Right cardiac atrium (tissue), 5 donors: ENCODE measurements around the gene ALG5. TPM values are rescaled to one million over a fixed set of nuclear protein-coding genes. Genes with fewer than 3 reads are reported as not detected.

ENCODE experiments used
- ATAC-seq, 2 donors: fragments of 200-7000 bp; cut with Tn5 transposase; one replicate each; pipeline versions ENCODE4 v1.8.0 to v1.9.1; 2020; ENCODE audit warnings: moderate library complexity in 2 of 2, mild to moderate bottlenecking in 1 of 2
- DNase-seq, 3 donors: peaks; one replicate each; pipeline ENCODE4 v3.0.0-alpha.2; 2020
- H3K27ac ChIP-seq: one replicate; pipeline ENCODE4 v1.5.1; 2013; ENCODE audit warnings: mild to moderate bottlenecking, low read length, control low read depth, moderate library complexity
- H3K27me3 ChIP-seq: one replicate; pipeline ENCODE4 v1.6.1; 2013; ENCODE audit not compliant: control insufficient read depth, insufficient read depth
- H3K4me1 ChIP-seq: one replicate; pipeline ENCODE4 v1.6.1; 2013; ENCODE audit warnings: low read length; ENCODE audit not compliant: control insufficient read depth, insufficient read depth
- H3K4me3 ChIP-seq: one replicate; pipeline ENCODE4 v1.5.1; 2013; ENCODE audit warnings: low read length, control low read depth
- H3K9me3 ChIP-seq: one replicate; pipeline ENCODE4 v1.6.1; 2013; ENCODE audit warnings: low read length; ENCODE audit not compliant: control insufficient read depth
- WGBS: extraction: QIAGEN DNeasy Blood & Tissue Kit; methylation state at CpG from one replicate; pipeline ENCODE4 v1.1.7; 2013; 5-methylcytosine and 5-hydroxymethylcytosine counted together
- intact Hi-C, 4 donors: fragments of 100-400 bp; cut with DNase I; formaldehyde crosslinking; loops; one replicate each; pipeline versions ENCODE4 v1.11.0 to v1.14.0; 2022 to 2023
- long read RNA-seq, 4 donors: library from polyadenylated mRNA; unstranded; transcript quantifications; one replicate each; pipeline ENCODE4 v2.0.0, GENCODE V29; 2020 to 2021
- polyA plus RNA-seq: library from polyadenylated mRNA; stranded (reverse); fragments of 200-250 nt; gene quantifications from one replicate; pipeline ENCODE4 v1.2.3, GENCODE V29; 2013
- total RNA-seq, 4 donors: library from RNA; stranded (reverse); fragmentation: NEBNext Ultra II Directional; extraction: Animal tissue kit (Norgen Biotek cat#: 25700); gene quantifications; one replicate each; pipeline ENCODE4 v1.2.1, GENCODE V29; 2021
- donor health status: healthy with polysubstance abuse.
- donor health status: DM: no; HTN: yes; CAD: no.
- donor health status: DM: no; HTN: no; CAD: no.
- donor health status: DM: no; HTN: yes; CAD: no; lungs with severe emphysema.
- donor health status: DM: yes; HTN: yes; CAD: no.

Gene ALG5, protein sequence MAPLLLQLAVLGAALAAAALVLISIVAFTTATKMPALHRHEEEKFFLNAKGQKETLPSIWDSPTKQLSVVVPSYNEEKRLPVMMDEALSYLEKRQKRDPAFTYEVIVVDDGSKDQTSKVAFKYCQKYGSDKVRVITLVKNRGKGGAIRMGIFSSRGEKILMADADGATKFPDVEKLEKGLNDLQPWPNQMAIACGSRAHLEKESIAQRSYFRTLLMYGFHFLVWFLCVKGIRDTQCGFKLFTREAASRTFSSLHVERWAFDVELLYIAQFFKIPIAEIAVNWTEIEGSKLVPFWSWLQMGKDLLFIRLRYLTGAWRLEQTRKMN
- total RNA-seq (10 to 100 TPM; 14.7 to 23.1 (median 15.6) TPM), polyA plus RNA-seq (21.3 TPM)
- long read RNA-seq, donor 1, transcript ALG5-201 (10 exons, 1,154 nt): major isoform, 37 of 42 reads
- long read RNA-seq, donor 1, partial matches to known transcripts: 0 of 42 reads
- long read RNA-seq, donor 1, other reads (novel, unspliced or antisense): 5 of 42 reads
- long read RNA-seq, donor 2, transcript ALG5-201 (10 exons, 1,154 nt): major isoform, 7 of 9 reads
- long read RNA-seq, donor 2, partial matches to known transcripts: 0 of 9 reads
- long read RNA-seq, donor 2, other reads (novel, unspliced or antisense): 2 of 9 reads
- long read RNA-seq, donor 3, transcript ALG5-201 (10 exons, 1,154 nt): major isoform, 62 of 67 reads
- long read RNA-seq, donor 3, partial matches to known transcripts: 1 of 67 reads
- long read RNA-seq, donor 3, other reads (novel, unspliced or antisense): 4 of 67 reads
- long read RNA-seq, donor 4, transcript ALG5-201 (10 exons, 1,154 nt): major isoform, 14 of 16 reads
- long read RNA-seq, donor 4, partial matches to known transcripts: 0 of 16 reads
- long read RNA-seq, donor 4, other reads (novel, unspliced or antisense): 2 of 16 reads

DNA sequence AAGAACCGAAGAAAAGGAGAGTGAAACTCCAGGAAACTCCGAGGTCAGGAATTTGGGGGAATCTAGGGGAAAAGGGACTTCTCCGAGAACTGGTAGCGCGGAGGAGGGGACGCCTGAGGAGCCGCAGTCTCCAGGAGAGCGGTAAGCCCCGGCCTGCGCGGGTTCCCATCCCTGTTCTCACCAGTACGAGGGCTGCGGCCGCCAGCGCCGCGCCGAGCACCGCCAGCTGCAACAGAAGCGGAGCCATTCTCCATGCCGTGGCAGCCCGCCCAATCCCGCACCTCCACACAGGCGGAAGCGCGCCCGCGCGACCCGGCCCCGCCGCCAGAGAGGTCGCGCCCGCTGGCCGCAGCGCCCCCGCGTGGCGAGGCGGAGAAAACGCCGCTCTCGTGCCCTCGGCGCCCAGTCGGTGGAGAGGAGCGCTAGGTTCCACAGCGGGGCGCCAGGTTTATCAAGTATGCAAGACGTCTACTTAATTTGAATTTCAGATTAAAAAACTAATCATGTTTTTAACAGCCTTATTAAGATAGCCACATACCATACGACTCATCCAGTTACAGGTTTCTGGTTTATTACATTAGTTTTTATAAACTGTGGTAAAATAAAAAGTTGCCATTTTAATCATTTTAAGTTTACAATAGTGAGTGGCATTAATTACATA, at the start of gene ALG5:
ALG5 (minus strand) TSS at position 287 of the 661 bp plus-strand sequence; CDS start at position 247, 40 bp downstream.
- intact Hi-C loops: no loop called here
- Histone ChIP-seq H3K27me3 (no peaks in the 10 kb centered on the region), H3K27ac (peak within 1 kb of the TSS; percentile 97), H3K4me3 (peak within 1 kb of the TSS; percentile 93), H3K4me1 (no peaks in the 10 kb centered on the region), H3K9me3 (no peaks in the 10 kb centered on the region)
- ATAC-seq (peak; percentile 89 to 92), DNase-seq (peak; percentile 92 to 97 (median 96))
- under 1% methylated on average over 52 of the region's 52 CpGs for WGBS

DNA sequence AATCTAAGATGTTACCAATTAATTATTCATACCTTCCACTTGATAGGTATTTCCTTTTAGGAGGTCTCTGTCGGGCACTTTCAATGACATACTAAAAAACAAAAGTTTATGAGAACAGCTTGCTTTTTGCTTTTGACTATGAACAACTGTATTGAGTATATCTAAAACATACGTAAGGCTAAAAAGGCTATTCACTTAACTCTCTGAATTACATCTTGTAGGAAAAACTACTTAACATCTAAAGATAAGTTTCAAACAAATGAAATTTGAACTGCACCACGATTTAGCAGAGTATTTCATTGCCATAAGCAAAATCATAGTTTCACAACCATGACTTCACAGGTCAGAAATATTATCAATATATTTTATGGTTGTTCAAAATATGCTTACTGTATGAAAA, 48.7 kb upstream of the ALG5 start:
- H3K27me3 ChIP-seq: no peaks in the 10 kb centered on the region
- DNase-seq (no peak), ATAC-seq (no peak)
- no peaks in the 10 kb centered on the region for H3K4me1 ChIP-seq
- H3K4me3 ChIP-seq: no peak overlapping the region
- no peak overlapping the region for H3K27ac ChIP-seq
- intact Hi-C loops: no loop called here
- 89% methylated on average over 3 of the region's 3 CpGs for WGBS
- no peaks in the 10 kb centered on the region for H3K9me3 ChIP-seq

DNA sequence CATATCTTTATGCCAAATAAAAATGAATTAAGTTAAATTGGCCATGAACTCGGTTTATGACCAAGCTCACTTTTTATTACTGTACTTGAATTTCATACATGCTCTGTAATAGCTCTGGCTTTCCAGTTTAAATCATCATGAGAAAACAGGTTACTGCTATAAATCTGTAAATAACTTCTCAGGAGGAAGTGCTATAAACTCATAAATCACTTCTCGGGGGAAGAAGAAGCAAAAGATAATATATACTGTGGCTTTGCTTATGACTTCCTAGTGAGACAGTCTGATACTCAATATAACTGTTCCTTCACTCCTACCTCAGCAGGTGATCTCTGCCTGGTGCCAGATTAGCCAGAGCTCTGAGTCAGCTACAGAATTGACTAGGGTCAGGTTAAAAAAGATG, 47.9 kb upstream of the ALG5 start:
- no peaks in the 10 kb centered on the region for H3K4me1 ChIP-seq
- WGBS: 88% methylated on average over 2 of the region's 2 CpGs
- no peak overlapping the region for H3K27ac ChIP-seq
- H3K4me3 ChIP-seq: no peak overlapping the region
- H3K27me3 ChIP-seq: no peaks in the 10 kb centered on the region
- ATAC-seq (no peak), DNase-seq (no peak)
- intact Hi-C loops: no loop called here
- no peaks in the 10 kb centered on the region for H3K9me3 ChIP-seq

DNA sequence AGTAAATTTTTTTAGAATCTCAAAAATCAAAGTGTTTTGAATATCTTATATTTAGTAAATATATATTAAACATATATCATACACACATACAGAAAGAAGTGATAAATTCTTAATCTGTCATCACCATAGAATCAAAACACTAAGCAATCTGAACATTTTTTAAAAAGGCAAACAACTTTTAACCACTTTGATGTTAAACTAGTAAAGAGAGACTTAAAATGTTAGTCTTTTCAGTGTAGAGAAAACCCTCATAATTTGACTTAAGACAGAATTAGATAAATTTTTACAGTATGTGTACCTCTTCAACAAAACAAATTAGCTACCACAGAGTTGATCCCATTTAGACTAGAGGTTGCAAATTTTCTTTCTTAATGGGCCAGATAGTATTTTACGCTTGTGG, 46.9 kb upstream of the ALG5 start:
- 97% methylated on average over 1 of the region's 1 CpG for WGBS
- H3K9me3 ChIP-seq: no peaks in the 10 kb centered on the region
- intact Hi-C loops: no loop called here
- H3K4me3 ChIP-seq: no peak overlapping the region
- H3K4me1 ChIP-seq: no peaks in the 10 kb centered on the region
- no peak for DNase-seq
- no peak overlapping the region for H3K27ac ChIP-seq
- ATAC-seq: no peak
- H3K27me3 ChIP-seq: no peaks in the 10 kb centered on the region

DNA sequence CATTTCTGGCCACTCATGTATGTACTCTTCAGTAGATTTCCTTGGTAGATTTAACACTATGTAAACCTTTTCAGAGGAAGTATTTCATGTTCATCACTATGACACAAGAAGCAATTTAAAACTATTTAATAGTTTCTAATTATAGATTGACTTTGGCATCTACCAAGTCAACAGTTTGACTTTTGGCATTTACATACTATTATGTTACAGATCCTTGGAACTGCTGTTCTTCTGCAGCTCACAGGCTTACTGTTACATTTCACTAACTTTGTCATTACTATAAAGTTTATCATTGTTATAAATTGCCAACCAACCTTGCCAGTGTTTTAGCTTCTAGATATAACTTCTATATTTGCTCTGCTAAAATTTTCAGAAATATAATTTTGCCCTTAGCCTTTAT, 41.6 kb upstream of the ALG5 start:
- intact Hi-C loops: no loop called here
- H3K4me3 ChIP-seq: no peak overlapping the region
- no peaks in the 10 kb centered on the region for H3K27me3 ChIP-seq
- DNase-seq: no peak
- H3K4me1 ChIP-seq: no peaks in the 10 kb centered on the region
- ATAC-seq: no peak
- no peaks in the 10 kb centered on the region for H3K9me3 ChIP-seq
- H3K27ac ChIP-seq: no peak overlapping the region

DNA sequence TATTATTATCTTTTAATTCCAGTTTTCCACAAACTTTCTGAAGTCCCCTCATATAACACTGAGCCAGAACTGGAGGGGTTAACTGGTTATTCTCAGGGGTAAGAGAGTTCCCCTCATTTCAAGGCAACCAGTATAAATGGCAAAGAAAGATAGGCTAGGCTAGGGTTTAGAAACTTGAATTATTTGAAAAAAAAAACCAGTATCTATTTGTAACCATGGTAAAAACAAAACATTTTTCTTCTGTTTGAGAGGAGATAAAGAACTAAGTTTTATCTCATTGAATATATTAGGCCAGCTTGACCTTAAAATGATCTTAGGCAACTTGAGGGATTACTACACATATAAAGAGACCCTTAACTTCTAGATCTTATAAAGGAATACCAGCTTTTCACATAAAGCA, 40.8 kb upstream of the ALG5 start:
- ATAC-seq (no peak), DNase-seq (no peak)
- intact Hi-C loops: no loop called here
- H3K4me3 ChIP-seq: no peak overlapping the region
- H3K27me3 ChIP-seq: no peaks in the 10 kb centered on the region
- H3K27ac ChIP-seq: no peak overlapping the region
- no peaks in the 10 kb centered on the region for H3K4me1 ChIP-seq
- no peaks in the 10 kb centered on the region for H3K9me3 ChIP-seq

DNA sequence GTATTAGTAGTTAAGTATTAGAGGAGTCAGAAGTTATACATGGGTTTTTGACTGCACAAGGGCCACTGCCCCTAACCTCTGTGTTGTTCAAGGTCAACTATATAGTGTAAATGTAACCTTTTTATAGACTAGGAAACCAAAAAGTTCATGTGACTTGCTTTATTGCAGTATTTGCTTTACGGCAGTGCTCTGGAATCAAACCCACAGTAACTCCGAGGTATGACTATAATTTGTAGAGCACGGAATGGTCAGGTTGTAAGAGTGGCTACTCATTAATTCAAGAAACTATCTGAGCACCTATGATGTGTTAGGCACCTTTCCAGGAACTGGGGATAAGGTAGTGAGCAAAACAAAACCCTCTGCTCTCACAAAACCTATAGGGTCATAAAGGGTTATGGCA, 38.1 kb upstream of the ALG5 start:
- Histone ChIP-seq H3K4me3 (no peak overlapping the region), H3K27ac (no peak overlapping the region), H3K4me1 (no peaks in the 10 kb centered on the region), H3K27me3 (no peaks in the 10 kb centered on the region), H3K9me3 (no peaks in the 10 kb centered on the region)
- intact Hi-C loops: no loop called here
- DNase-seq (no peak), ATAC-seq (no peak)
- WGBS: 97% methylated on average over 3 of the region's 3 CpGs

DNA sequence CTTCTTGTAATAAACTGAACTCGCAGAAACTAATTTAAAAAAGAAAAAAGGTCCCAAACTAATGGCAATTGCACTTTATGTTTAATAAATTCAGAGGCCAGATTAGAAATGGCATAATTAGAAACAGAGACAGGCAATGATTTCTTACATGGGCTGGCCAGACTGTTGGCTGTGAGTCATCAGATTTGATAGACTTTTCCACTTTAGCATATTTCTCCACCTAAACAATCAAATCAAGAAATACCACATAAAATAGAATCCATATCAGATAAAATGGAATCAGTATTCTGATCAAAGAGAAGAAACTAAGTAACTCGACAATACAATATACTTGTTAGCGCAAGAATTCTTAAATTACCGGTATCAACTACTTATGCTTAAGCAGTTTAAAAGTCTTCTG, 30.5 kb upstream of the ALG5 start:
- Histone ChIP-seq H3K4me3 (no peak overlapping the region), H3K9me3 (no peaks in the 10 kb centered on the region), H3K27me3 (no peaks in the 10 kb centered on the region), H3K27ac (no peak overlapping the region), H3K4me1 (no peaks in the 10 kb centered on the region)
- no peak for ATAC-seq
- WGBS: 95% methylated on average over 4 of the region's 4 CpGs
- no peak for DNase-seq
- intact Hi-C loops: no loop called here

DNA sequence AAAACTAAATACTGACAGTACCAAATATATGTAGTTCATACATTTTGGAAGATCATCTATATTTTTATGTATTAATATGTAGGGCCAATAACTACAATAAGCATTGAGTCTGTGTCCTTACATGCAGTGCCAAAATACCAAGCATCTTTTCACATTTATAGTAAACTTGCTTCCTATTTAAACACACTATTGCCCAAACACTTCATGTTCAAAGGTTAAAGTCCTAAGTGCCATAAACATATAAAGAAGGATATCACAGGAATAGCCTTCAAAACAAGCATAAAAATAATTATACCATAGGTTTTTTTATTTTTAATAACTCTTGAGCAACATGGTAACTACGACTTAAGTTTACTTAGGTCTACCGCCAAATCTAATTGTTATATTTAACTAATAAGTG, 28.5 kb upstream of the ALG5 start:
- 91% methylated on average over 2 of the region's 2 CpGs for WGBS

DNA sequence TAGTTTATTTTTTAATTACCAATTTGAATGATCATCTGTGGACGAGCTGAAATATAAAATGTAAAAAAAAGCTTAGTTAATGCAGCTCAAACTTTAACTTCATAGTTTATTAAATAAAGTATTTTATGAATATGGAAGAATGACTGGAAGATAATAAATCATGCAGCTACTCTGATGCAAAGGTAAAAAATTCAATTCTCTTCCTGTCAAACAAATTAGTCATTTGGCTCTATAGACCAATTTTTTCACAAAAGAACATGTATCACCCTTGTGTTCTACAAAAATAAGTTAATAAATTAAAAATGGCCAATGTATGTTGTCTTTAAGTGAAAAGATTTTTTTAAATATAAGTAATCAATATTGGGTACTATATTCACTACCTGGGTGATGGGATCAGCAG, 27.6 kb upstream of the ALG5 start:
- WGBS: 94% methylated on average over 1 of the region's 1 CpG
- Histone ChIP-seq H3K4me1 (no peaks in the 10 kb centered on the region), H3K4me3 (no peak overlapping the region), H3K9me3 (no peaks in the 10 kb centered on the region), H3K27ac (no peak overlapping the region), H3K27me3 (no peaks in the 10 kb centered on the region)
- DNase-seq: no peak
- no peak for ATAC-seq
- intact Hi-C loops: no loop called here

More for the DNA sequence above, 28.5 kb upstream of the ALG5 start:
- intact Hi-C loops: no loop called here
- DNase-seq (no peak), ATAC-seq (no peak)
- H3K27me3 ChIP-seq: no peaks in the 10 kb centered on the region
- H3K4me3 ChIP-seq: no peak overlapping the region
- no peak overlapping the region for H3K27ac ChIP-seq
- no peaks in the 10 kb centered on the region for H3K4me1 ChIP-seq
- no peaks in the 10 kb centered on the region for H3K9me3 ChIP-seq

DNA sequence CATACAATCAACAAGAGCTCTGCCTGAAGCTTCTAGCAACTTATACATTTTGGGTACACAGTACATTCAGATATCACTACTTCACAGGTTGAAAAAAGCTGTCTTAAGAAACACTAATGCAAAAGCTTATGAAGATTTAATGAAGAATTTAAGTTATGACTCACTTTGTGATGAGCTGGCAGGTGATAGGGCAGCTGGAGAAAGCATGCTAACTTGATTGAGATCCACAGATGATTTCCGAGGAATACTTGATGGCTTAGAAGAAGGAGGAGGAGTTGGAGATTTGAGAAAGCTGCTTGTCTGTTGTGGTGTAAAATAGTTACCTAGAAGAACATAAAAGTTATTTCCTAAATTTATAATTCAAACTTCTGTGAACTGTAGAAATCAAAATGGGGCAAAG, 24.7 kb upstream of the ALG5 start:
- DNase-seq (no peak), ATAC-seq (no peak)
- no peaks in the 10 kb centered on the region for H3K4me1 ChIP-seq
- intact Hi-C loops: no loop called here
- no peak overlapping the region for H3K4me3 ChIP-seq
- no peaks in the 10 kb centered on the region for H3K9me3 ChIP-seq
- no peaks in the 10 kb centered on the region for H3K27me3 ChIP-seq
- WGBS: 67% methylated on average over 1 of the region's 1 CpG
- H3K27ac ChIP-seq: no peak overlapping the region
